HPDE6-E6E7 (cell line): Measurements from ENCODE around the gene CHSY1.
A peak's percentile ranks its signal among the peaks of the same experiment; 100 is the strongest.
"Not testable (repeated sequence)": the region's sequence is repeated elsewhere in the genome, so short reads cannot be mapped to it uniquely, and the experiment has no call there.

Experiments
- DNase-seq: peaks from one replicate; pipeline ENCODE4 v3.0.0; 2011; ENCODE audit warnings: missing footprints; ENCODE audit errors: extremely low spot score

Gene CHSY1, protein sequence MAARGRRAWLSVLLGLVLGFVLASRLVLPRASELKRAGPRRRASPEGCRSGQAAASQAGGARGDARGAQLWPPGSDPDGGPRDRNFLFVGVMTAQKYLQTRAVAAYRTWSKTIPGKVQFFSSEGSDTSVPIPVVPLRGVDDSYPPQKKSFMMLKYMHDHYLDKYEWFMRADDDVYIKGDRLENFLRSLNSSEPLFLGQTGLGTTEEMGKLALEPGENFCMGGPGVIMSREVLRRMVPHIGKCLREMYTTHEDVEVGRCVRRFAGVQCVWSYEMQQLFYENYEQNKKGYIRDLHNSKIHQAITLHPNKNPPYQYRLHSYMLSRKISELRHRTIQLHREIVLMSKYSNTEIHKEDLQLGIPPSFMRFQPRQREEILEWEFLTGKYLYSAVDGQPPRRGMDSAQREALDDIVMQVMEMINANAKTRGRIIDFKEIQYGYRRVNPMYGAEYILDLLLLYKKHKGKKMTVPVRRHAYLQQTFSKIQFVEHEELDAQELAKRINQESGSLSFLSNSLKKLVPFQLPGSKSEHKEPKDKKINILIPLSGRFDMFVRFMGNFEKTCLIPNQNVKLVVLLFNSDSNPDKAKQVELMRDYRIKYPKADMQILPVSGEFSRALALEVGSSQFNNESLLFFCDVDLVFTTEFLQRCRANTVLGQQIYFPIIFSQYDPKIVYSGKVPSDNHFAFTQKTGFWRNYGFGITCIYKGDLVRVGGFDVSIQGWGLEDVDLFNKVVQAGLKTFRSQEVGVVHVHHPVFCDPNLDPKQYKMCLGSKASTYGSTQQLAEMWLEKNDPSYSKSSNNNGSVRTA

DNA sequence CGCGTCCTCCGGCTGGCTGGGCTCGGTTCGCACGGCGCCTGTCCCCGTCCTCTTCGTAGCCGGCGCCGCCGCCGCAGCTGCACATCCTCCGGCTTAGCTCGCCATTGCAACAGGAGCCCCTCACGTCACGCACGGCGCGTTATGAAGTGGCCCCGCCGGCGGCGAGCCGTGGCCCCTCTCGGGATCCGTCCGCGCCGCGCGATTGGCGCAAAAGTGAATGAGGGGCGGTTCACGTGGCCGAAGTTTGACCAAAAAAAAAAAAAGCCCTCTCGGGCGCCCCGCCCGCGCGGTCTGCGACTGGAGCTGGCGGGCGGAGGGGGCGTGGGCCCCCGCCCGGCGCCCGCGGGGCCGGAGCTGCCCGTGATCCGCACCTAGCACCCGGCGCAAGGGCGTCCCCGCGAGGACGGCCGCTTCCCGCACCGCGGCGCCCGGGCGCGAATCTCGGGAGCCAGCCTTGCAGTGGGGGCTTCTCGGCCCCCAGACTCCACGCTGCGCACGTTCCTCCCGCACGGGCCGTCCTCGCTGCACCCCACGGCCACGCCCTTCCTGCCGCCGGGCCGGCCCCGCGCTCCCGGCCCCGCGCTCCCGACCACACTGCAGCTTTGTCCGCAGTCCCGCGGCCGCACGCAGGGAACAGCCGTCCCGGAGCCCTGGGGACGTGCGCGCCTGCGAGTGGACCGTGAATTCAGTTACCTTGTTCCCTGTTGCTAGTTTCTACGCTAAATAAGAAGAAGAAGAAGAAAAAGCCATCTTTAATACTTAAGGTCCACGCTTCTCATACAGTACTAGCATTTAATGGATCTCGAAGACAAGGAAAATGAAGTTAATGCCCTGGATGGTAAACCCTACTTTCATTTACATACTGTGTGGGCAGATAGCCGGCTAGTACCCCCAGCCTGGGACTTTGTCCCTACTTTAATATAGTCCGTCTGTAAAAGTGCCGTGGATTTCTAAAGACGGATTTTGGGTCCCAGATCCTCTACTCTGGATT, at the start of gene CHSY1:
CHSY1 (minus strand) TSS at position 219 of the 991 bp plus-strand sequence. CDS start 592 bp downstream, outside the sequence.
- DNase-seq = peak; percentile 37

DNA sequence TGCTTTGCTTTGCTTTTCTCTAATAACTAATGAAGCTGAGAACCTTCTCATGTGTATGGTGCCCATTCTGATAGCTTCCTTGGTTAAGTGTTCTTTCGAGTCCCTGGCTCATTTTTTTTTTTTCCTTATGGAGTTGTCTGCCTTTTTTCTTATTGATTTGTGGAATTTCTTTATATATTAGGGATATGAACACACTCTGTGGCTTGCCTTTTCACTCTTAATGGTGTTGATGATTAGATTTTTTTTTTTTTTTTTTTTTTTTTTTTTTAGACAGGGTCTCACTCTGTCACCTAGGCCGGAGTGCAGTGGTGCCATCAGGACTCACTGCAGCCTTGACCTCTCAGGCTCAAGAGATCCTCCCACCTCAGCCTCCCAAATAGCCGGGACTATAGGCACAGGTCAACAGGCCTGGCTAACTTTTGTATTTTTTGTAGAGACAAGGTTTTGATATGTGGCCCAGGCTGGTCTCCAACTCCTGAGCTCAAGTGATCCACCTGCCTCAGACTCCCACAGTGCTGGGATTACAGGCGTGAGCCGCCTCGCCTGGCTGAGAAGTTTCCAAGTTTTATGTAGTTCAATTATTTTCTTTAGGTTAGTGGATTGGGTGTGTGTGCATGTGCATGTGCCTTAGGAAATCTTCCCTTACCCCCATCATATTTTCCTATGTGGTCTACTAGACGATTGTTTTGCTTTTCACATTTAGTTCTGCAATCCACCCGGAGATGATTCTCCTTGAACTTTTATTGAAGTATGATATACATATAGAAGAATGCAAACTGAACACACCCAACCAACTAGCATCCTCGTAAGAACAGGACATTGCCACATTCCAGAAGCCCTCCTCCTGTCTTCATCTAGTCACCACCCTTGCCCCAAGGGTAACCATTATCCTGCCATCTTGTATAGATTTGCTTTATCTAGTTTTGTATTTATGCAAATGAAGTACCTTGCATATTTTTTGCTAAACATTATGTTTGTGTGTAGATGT, 44.9 kb upstream of the CHSY1 start:
- DNase-seq = no peak

DNA sequence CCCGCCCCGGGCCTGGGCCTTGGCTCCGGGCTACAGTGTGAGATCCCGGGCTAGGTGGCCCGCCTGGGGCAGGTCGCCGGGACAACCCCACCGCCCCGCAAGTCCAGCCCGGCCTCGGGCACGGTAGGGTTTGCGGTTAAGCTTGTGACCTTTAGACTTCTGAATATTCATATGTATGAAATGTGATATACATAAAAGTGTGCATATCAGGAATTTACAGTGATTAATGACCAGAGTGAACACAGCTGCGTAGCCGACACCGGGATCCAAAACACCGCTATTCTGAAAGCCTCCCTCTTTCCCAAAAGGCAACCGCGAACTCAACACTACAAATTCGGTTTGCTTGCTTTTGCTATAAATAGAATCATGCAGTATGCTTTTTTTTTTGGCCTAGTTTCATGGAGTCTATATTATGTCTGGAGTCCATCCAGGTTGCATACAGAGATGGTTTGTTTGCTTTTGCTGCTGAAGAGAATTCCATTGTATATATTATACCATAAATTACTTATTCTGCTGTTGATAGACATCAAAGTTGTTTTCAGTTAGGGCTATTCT, 43.8 kb upstream of the CHSY1 start:
- no peak for DNase-seq

DNA sequence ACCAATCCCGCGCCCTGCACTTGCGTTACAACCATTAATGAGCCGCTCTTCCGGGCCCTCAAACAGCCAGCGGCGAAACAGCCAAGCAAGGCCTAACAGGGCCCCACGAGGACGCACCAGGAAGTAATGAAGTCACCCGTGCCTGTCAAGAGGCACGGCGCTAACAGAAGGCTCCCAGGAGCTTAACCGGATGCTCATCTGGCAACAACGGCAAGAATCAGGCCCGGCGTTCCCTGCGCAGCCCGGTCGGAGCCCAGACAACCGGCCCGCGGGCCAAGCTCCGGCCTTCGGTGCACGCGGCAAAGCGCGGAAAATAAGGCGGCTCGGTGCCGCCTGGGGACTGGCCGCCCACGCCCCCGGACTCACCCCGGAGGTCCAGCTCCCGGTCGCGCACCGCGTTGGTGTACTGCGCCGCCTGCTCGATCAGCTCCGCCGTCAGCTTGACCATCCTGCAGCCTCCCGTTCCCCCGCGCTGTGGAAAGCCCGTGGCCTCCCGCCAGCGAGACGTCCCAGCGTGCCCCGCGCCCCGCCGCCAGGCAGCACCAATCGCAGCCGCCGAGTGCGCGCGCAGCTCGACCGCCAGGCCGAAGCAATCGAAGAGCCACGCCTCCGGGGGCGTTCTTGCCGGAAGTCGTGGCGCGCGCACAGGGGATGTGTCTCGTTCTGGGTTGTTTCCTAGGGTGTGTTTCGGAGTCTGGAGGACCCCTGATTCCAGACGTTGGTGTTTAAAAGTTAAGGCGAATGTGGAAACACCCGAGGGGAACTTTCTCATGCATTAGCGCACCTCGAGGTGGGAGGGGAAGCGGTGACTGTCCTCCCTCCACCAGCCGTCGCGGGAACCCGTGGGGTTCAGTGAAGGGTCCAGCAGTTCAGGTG, 43.1 kb upstream of the CHSY1 start, which contains the start of gene SNRPA1:
SNRPA1 (minus strand) TSS at position 518 of the 876 bp plus-strand sequence; CDS start at position 448, 70 bp downstream.
- peak; percentile 76 for DNase-seq

DNA sequence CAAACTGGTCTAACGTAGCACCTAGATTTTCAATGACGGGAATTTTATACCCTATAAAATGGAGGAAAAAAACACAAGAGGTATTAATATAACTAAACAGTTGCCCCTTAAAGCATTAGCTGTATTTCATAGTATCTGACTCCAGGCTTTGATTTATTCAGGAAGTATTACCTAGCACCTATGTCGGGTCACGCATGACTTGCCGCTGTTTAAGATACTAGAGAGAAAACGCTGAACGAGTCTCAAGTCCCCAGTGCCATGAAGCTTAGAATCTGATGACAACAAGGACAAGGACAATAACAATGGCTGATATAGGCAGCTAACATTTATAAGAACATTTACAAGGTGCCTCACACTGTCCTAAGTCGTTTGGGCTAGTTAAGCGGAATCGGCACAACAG, 41.3 kb upstream of the CHSY1 start:
- DNase-seq = no peak

DNA sequence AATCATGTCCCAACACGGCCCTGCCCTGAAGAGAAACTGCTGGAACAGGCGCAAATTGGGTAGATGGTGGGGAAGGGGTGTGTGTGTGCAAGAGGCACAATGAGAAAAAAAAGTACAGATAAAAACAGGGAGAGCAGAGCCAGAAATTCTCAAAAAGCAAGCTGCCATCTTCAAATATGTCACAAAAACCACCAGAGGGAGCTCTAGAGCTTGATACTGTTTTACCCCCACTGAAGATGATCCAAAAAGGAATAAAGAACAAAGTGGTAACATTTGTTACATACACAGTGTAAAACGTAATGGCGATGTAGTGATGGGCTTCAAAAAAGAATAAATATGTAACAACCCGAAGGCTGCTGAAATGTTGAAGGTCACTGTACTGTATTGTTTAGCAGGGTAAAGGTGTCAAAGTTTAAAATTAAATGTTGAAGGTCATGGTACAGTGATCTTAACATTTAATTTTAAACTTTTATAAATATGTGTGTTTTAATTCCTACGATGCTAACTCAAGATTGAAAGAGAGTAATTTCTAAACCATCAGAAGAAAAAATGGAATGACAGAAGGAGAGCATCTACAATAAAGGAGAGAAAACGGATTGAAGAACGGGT, 37.2 kb upstream of the CHSY1 start:
- DNase-seq = no peak

DNA sequence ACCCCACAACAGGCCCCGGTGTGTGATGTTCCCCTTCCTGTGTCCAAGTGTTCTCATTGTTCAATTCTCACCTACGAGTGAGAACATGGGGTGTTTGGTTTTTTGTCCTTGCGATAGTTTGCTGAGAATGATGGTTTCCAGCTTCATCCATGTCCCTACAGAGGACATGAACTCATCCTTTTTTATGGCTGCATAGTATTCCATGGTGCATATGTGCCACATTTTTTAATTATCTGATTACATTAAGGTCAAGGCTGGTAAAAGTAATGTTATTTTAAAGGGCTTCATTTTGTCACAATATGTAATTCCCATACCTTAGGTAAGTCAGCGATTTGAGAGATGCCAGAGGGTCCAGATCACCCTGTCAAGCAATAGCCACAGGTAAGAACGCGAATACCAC, 35.5 kb upstream of the CHSY1 start:
- DNase-seq = not testable (repeated sequence)

DNA sequence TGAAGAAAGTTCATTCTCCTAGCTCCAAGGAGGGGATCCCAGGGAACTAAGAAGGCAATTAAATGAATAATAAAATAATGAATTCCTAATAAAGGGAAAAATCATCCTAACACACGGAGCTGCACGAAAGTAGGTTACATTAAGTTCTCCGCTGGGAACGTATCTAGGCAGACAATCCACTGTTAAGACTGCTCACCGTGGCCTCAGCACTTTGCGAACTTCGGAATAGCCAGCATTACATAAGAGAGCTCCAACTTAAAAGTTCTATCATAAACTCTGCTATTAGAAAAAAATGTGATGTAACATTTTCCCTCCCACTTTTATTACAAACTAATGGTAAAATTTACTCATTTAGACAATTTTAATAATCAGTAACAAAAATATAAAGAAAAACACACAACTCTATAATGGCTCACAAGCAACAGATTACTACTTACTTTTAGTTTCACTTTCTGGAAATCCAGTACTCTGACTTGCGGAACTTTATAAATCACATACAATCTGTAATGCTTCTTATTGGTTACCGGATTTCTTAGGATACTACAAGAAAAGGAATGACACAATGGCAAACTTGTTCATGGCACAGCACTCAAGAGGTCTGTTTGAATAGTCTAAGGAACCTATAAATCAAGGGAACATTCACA, 34.7 kb upstream of the CHSY1 start:
- no peak for DNase-seq

DNA sequence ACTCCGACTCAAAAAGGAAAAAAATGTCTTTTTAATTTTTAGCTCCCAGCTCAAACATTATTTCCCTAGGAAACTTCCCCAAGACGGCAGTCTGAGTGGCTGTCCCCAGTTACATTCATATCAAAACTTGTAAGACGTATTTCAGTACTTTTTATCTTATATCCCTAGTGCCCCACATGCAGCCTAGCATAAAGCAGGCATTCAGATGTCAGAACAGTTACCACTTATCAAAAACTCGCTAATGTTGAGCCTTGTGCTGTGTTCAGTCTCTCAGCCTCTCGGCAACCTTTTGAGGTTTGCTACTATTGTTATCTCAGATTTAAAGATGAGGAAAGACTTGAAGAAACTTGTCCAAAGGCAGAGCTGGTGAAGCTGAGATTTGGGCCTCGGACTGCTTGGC, 32.1 kb upstream of the CHSY1 start:
- no peak for DNase-seq

DNA sequence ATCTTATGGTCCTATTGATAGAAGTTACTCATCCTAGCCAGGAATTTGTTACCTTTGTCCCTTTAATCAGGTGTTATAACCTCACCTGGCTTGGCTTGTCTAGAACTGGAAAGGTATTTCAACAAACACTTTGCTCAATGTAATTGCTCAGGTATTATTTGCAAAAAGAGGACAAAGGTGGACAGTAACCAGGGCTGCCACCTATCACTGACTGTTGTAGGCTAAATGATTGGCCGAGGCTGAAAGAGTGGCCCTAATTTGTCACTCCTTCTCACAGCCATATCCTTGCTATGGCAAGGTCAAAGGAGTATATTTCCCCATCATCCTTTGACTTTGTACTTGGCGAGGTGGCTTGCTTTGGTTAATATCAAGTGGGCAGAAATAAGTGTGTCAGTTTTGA, 28.2 kb upstream of the CHSY1 start:
- no peak for DNase-seq

DNA sequence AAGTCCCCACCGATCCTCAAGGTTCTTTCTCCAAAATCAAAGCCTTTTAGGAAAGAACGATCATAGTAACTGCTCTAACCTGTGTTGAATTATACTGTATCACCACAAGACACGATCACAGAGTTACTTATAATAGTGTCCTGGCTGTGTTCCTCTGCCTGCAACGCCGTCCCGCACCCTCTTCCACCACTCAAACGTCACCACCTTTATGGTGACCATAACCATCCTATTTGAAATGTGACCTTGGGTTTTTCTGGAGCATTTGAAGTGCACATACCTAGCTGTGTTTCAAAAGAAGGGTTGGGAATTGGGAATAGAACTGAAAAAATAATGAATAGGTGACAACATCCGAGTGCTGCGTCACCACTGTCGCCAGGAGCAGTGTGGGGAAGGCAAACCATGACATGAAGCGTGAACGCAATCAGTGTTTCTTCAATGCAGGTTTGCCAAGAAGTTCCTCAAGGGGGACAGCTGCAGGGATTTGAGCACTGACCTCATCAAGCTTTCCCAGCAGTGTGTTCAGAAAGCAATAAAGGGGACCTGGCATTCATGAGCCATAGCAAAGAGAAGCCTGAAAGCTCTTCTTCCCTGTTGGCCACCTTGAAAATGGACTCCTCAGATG, 26.2 kb upstream of the CHSY1 start:
- no peak for DNase-seq

DNA sequence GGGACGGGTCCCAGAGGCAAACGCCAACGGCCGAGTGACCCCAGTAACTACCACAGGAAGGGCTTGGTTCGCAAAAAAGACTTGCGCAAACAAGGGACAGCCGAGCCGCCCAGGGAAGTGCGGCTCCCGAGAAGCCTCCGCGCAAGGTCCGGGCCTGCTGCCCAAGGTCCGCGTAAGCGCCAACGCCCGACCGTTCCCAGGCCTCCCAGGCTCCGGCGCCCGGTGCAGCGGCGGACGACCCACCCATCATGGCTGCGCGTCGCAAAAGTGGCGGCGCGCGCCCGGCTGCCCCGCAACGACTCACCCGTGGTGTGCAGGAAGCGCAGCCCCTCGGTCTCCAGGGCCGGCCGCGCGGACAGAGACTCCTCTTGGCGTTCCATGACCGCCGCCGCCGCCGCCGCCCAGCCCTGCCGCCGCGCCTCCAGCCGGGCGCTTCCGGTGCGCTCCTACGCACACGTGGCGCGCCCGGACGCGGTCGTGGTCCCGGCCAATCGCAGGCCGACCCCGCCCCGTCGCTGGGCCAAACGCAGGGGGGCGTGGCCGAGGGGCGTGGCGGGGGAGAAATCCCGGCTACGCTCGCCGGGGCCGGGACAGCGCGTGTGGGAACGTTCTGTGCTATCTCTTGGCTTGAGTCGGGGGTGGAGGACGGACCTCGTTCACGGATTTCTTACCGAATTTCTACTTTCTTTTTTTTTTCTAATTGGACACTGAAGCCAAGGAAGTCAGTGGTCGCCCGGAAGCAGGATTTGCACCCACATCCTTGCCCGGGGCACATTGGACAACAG, 25.4 kb upstream of the CHSY1 start, which contains the start of gene SELENOS:
SELENOS (minus strand) TSS at position 448 of the 785 bp plus-strand sequence; CDS start at position 380, 68 bp downstream.
- peak; percentile 82 for DNase-seq

DNA sequence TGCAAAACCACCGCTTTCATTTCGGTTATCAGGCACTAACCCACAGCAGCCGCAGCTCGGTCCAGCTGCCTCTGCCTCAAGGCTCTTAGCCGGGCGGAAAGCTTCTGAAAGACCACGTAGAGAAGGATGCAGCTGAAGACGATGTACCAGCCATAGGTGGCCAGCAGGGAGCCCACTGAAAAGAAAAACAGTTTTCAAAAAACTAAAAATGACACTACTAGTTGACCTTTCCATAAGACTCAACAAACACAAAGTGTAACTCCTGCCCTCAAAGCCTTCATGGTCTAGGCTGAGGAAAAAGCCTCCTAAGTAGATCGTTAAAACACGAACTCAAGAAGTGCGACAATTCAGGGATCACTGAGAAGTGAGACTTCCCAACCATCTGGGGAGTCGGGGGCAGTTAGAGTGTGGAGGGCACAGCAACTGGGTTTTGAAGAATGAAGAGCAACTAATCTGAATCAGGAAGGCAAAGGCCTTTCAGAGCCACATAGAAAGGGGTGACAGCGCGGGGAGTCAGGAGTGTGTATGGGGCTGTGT, 24.7 kb upstream of the CHSY1 start:
- no peak for DNase-seq

DNA sequence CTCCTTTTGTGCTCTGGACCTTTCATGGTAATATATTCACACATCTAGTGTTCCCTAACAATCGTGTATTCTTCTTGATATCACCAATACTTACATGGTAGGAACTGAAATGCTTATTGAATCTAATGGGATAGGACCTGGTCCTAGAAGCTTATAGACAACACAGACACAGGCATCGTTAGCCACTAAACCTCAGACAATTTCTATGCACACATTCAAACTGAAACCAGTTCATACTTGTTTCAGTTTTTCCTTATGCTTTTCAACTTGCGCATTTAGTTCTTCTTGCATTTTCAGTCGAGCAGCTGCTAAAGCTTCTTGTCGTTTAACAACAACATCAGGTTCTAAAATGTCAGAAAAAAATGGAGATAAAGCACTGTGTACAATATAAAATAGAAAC, 23.2 kb upstream of the CHSY1 start:
- no peak for DNase-seq

DNA sequence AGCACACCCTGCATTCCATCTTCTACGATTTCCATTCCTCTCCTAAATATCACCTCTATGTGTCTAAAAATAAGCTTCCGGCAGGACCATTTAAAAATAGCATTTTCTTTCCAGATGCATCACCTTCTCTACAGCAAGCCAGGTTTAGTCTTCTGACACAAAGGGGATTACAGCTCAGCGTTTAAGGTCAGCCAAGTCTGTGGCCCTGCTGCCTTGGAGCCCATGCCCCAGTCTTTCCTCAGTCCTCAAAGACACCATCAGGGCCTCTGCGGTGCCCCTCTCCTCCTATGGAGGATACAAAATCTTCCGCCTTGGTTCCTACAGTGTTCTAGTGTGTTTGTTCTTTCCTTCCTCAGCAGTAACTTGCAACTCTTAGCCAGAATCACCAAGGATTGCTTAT, 21.7 kb upstream of the CHSY1 start:
- DNase-seq = no peak

DNA sequence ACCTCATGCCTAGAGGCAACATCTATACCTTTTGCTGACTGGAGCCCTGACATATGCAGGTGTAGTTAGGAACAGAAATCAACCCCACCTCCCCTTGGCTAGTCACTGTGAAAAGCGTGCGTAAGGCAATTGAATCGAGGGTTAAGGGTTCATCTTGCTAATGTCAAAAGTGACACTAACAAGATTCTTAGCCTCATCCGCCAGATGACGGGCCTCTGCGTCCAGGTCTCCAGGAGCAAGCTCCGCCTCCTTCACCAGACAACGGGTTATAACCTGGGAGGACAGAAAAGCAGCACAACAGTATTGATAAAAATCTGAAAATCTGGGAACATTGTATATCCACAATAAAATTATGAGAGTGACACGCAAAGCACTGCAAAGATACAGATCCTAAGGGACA, 20.7 kb upstream of the CHSY1 start:
- DNase-seq = no peak
